Upper lobe of left lung (tissue), 6 donors: Measurements from ENCODE around the gene POLD2. TPM values are rescaled to one million over a fixed set of nuclear protein-coding genes. Genes with fewer than 3 reads are reported as not detected.

Source experiments
- ATAC-seq, 2 donors: fragments of 200-7000 bp; cut with Tn5 transposase; one replicate each; pipeline ENCODE4 v1.9.1; 2022; ENCODE audit warnings: mild to moderate bottlenecking in 2 of 2, moderate library complexity in 2 of 2; ENCODE audit not compliant: low FRiP score in 2 of 2
- DNase-seq, 2 donors: peaks; one replicate each; pipeline ENCODE4 v3.0.0-alpha.2; 2019 to 2020
- H3K27ac ChIP-seq, 4 donors: fragments of 200-600 bp; sonication (generic); one replicate each; pipeline ENCODE4 v1.5.1; 2016 to 2019
- H3K27me3 ChIP-seq, 4 donors: fragments of 200-600 bp; sonication (generic); one replicate each; pipeline ENCODE4 v1.5.1; 2017 to 2019
- H3K36me3 ChIP-seq, 4 donors: fragments of 200-600 bp; sonication (generic); one replicate each; pipeline ENCODE4 v1.5.1; 2016 to 2019
- H3K4me1 ChIP-seq, 4 donors: fragments of 200-600 bp; sonication (generic); one replicate each; pipeline ENCODE4 v1.5.1; 2018 to 2019
- H3K4me3 ChIP-seq, 4 donors: fragments of 200-600 bp; sonication (generic); one replicate each; pipeline ENCODE4 v1.5.1; 2017 to 2019; ENCODE audit warnings: mild to moderate bottlenecking in 2 of 4, moderate library complexity in 1 of 4
- H3K9me3 ChIP-seq, 4 donors: fragments of 200-600 bp; sonication (generic); one replicate each; pipeline ENCODE4 v1.5.1; 2018 to 2019
- CTCF ChIP-seq, 6 experiments: fragments of 450-650 bp in 4 of 6; fragments of 200-600 bp in 2 of 6; sonication (generic) in 2 of 6; IDR thresholded peaks; one replicate each; pipeline ENCODE4 v1.5.1; 2016 to 2019; ENCODE audit warnings: antibody characterized with exemption in 6 of 6
- EP300 ChIP-seq, 4 donors: sonication (generic); formaldehyde crosslinking; IDR thresholded peaks; one replicate each; pipeline ENCODE4 v1.5.1; 2017; ENCODE audit warnings: antibody characterized with exemption in 4 of 4, control low read depth in 2 of 4
- POLR2A ChIP-seq, 4 donors: fragments of 450-650 bp; IDR thresholded peaks; one replicate each; pipeline ENCODE4 v1.5.1; 2016 to 2017; ENCODE audit warnings: antibody characterized with exemption in 4 of 4, mild to moderate bottlenecking in 2 of 4
- POLR2AphosphoS5 ChIP-seq, 2 donors: sonication (generic); formaldehyde crosslinking; IDR thresholded peaks; one replicate each; pipeline ENCODE4 v1.5.1; 2017; ENCODE audit warnings: antibody characterized with exemption in 2 of 2
- WGBS, 2 donors: methylation state at CpG; one replicate each; pipeline ENCODE4 v1.1.5; 2017 to 2018; 5-methylcytosine and 5-hydroxymethylcytosine counted together
- total RNA-seq, 6 donors: library from RNA; depleted of rRNA in 4 of 6; stranded (reverse); fragments of >200 nt in 4 of 6; gene quantifications; one replicate each; pipeline versions ENCODE4 v1.1.0 to v1.2.1, GENCODE V29; 2016 to 2021
- donor health status: DM: no; HTN: no; CAD: no; lungs with moderate emphysema.
- donor health status: DM: no; HTN: yes; CAD: no; lungs with severe emphysema.

POLD2 gene
- total RNA-seq, 6 donors from 2014 or later = 27.2 to 70.1 (median 52.5) TPM

DNA sequence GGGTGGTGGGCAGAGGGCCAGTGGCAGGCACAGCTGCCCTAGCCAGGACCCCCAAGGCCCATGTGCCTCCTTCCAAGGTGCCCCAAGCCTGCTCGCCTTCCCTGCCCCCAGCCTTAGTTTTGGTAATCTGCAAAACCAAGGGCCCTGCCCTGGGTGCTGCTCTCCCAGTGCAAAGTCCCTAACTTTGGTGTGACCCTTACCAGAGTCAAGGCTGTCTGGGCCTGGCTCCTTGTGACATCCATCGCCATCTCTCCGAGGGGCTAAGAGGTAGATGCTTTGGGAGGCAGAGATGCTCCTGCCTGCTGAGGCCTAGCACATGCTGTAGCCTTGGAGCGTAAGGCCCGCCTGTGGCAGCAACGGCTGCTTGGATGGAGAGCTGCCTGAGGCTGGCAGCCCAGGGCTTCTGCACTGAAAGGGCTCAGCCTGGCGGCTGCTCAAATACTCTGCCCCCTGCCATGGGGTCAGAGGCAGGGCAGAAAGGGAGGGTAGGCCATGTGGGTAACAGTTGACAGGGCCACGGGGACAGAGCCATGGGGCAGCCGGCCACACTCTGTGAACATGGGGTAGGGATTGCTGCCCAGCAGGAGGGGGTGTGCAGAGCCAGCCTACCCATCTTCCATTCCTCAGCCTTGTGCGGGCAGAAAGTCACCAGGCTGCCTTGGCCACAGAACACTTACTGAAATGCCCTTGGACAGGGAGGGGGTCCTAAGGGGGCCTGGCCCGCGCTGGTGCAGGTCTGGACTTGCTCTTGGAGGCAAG is 35.7 kb upstream of the POLD2 start:
- no peak overlapping the region for H3K4me3 ChIP-seq
- ATAC-seq (no peak), DNase-seq (no peak)
- WGBS, 2 donors = 95 to 100% methylated on average over 3 to 10 of the region's 12 CpGs
- no peaks in the 10 kb centered on the region for H3K9me3 ChIP-seq
- no peaks in the 10 kb centered on the region for H3K36me3 ChIP-seq
- peaks cover 0 to 6% (median 0%) of the 10 kb centered on the region in 4 donors for H3K4me1 ChIP-seq
- TF ChIP-seq EP300 (IDR thresholded peaks at IDR 0.05) = no peak
- TF ChIP-seq POLR2AphosphoS5 (IDR thresholded peaks at IDR 0.05) = no peak
- H3K27me3 ChIP-seq = no peaks in the 10 kb centered on the region
- no peak overlapping the region for H3K27ac ChIP-seq

- no peaks in the 10 kb centered on the region for H3K9me3 ChIP-seq
- TF ChIP-seq POLR2AphosphoS5 (IDR thresholded peaks at IDR 0.05) (no peak), CTCF (IDR thresholded peaks at IDR 0.05) (no peak), POLR2A (IDR thresholded peaks at IDR 0.05) (no peak), EP300 (IDR thresholded peaks at IDR 0.05) (no peak)
- ATAC-seq = no peak
- peaks cover 0 to 6% (median 0%) of the 10 kb centered on the region in 4 donors for H3K4me1 ChIP-seq
- H3K27me3 ChIP-seq = no peaks in the 10 kb centered on the region
- DNase-seq = no peak
- no peak overlapping the region for H3K27ac ChIP-seq
- H3K36me3 ChIP-seq = no peaks in the 10 kb centered on the region
- 77 to 90% methylated on average over 4 to 10 of the region's 10 CpGs for WGBS, 2 donors
- no peak overlapping the region for H3K4me3 ChIP-seq
Observed at GRCh38 chr7:44158096-44158872, 34.9 kb upstream of the POLD2 start.

DNA sequence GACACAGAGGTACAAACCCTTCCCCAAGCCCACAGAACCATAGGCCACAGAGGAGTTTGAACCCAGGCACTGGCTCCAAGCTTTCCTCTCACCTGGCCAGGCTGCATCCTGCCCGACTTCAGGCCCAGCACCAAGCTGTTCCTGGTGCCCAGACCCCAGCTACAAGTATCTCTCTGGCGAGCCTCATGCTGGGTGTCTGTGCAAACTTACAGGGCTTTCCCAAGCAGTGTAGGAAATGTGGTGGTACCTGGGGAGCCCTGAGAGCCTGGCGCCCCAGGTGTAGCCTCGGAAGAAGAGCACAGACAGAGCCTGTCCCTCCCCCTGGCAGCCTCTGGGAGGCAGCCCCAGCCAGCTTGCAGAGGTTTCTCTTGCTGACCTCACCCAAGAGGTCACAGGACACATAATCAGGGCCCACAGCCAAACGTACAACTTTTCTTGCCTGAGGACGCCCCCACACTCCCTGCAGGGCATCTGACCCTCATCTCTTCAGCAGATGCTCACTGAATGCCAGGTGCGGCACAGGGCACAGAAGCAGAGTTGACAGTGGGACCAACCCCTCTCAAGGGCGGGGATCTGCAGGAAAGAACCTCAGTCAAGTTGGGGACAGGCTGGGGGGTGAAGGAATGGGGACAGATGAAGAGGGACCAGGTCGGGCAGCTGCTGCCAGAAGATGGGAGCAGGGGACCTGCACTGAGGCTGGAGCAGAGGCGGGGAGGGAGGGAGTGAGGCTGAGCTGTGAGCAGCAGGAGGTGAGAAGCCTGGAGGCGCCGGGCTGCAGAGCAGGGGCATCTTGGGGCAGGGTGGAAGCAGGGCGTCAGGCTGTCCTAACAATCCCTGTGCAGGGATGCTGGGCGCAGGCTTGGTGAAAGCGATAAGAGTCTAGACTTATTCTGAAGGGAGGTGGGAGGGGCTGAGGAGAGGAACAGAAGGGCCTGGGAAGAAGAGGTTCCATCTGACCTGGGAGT is 34.0 kb upstream of the POLD2 start:
- DNase-seq = no peak

DNA sequence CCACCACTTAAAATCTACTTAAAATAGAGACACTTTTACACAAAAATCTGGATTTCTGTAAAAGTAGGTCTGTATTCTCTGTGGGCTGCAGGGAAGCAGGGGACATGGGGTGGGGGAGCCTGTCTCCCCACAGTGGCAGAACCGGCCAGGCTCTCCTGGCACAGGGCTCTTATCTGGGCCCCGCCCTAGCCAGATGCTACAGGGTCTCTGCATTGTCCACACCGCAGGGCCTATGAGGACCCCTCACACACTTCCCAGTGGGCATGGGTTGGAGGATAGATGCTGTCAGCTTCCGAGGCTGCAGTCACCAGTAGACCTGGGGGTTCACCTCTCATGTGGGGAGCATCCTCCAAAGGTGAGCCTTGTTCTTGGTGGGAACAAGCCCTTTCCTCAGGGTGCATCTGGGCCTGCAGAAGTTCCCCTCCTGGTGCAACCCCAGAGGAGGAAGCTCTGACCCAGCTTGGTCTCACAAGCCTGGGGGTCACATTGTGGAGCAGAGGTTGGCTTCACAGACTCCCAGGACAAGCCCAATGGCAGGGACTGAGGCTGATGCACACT is 33.2 kb upstream of the POLD2 start:
- WGBS, 2 donors = 71 to 75% methylated on average over 3 to 4 of the region's 4 CpGs
- no peak for ATAC-seq
- no peaks in the 10 kb centered on the region for H3K27me3 ChIP-seq
- TF ChIP-seq POLR2A (IDR thresholded peaks at IDR 0.05) = no peak
- no peak for TF ChIP-seq CTCF (IDR thresholded peaks at IDR 0.05)
- TF ChIP-seq POLR2AphosphoS5 (IDR thresholded peaks at IDR 0.05) = no peak
- H3K36me3 ChIP-seq = no peaks in the 10 kb centered on the region
- H3K9me3 ChIP-seq = no peaks in the 10 kb centered on the region
- peaks cover 0 to 6% (median 0%) of the 10 kb centered on the region in 4 donors for H3K4me1 ChIP-seq
- H3K4me3 ChIP-seq = no peak overlapping the region
- no peak for DNase-seq
- no peak overlapping the region for H3K27ac ChIP-seq

More for the DNA sequence above, 34.0 kb upstream of the POLD2 start:
- no peak for ATAC-seq
- H3K9me3 ChIP-seq = no peaks in the 10 kb centered on the region
- H3K36me3 ChIP-seq = no peaks in the 10 kb centered on the region
- H3K27ac ChIP-seq = no peak overlapping the region
- H3K4me1 ChIP-seq = peaks cover 0 to 6% (median 0%) of the 10 kb centered on the region in 4 donors
- 77 to 82% methylated on average over 12 to 15 of the region's 15 CpGs for WGBS, 2 donors
- no peaks in the 10 kb centered on the region for H3K27me3 ChIP-seq
- TF ChIP-seq POLR2A (IDR thresholded peaks at IDR 0.05) = no peak
- no peak for TF ChIP-seq EP300 (IDR thresholded peaks at IDR 0.05)
- no peak for TF ChIP-seq CTCF (IDR thresholded peaks at IDR 0.05)
- no peak for TF ChIP-seq POLR2AphosphoS5 (IDR thresholded peaks at IDR 0.05)
- H3K4me3 ChIP-seq = no peak overlapping the region
